ENCODE measurements around the gene RAB4A.

- TF ChIP-seq POLR2A (IDR thresholded peaks at IDR 0.05), result no peak
- no peak for TF ChIP-seq CTCF (IDR thresholded peaks at IDR 0.05)
These were observed 8.3 kb downstream of the RAB4A start for GRCh38 chr1:229279242-229279641.

Measured in uterus (tissue), 2 donors.